H9 (cell line): Measurements from ENCODE around the gene TMED7. TPM values are rescaled to one million over a fixed set of nuclear protein-coding genes. Genes with fewer than 3 reads are reported as not detected.
A peak's percentile ranks its signal among the peaks of the same experiment; 100 is the strongest.

Experiments
- DNase-seq: peaks from one replicate; pipeline ENCODE4 v3.0.0-alpha.2; 2017
- H2AFZ ChIP-seq: one replicate; pipeline ENCODE4 v1.6.1; 2013; ENCODE audit warnings: mild to moderate bottlenecking, low read length, control low read depth, moderate library complexity
- H2AK5ac ChIP-seq: 2 replicates; pipeline ENCODE4 v1.6.1; 2013; ENCODE audit warnings: low read length, control low read depth, mixed read lengths; ENCODE audit not compliant: insufficient read length
- H2BK120ac ChIP-seq: one replicate; pipeline ENCODE4 v1.6.1; 2013; ENCODE audit warnings: low read depth, mild to moderate bottlenecking, low read length, control low read depth, inconsistent platforms; ENCODE audit not compliant: poor library complexity, severe bottlenecking
- H2BK12ac ChIP-seq: 2 replicates; pipeline ENCODE4 v1.6.1; 2013; ENCODE audit warnings: low read length, control low read depth, mixed read lengths, low read depth; ENCODE audit not compliant: insufficient read length
- H2BK15ac ChIP-seq: 2 replicates; pipeline ENCODE4 v1.6.1; 2013; ENCODE audit warnings: low read depth, low read length, control low read depth
- H2BK20ac ChIP-seq: one replicate; pipeline ENCODE4 v1.6.1; 2013; ENCODE audit warnings: low read depth, mild to moderate bottlenecking, low read length, control low read depth, inconsistent platforms; ENCODE audit not compliant: poor library complexity, severe bottlenecking
- H2BK5ac ChIP-seq: 2 replicates; pipeline ENCODE4 v1.6.1; 2013; ENCODE audit warnings: low read length, control low read depth, mixed read lengths; ENCODE audit not compliant: insufficient read length
- H3K14ac ChIP-seq: 2 replicates; pipeline ENCODE4 v1.6.1; 2013; ENCODE audit warnings: low read length, control low read depth; ENCODE audit not compliant: insufficient read depth
- H3K18ac ChIP-seq: 2 replicates; pipeline ENCODE4 v1.6.1; 2013; ENCODE audit warnings: low read depth, mild to moderate bottlenecking, mixed read lengths, low read length, control low read depth; ENCODE audit not compliant: insufficient read length
- H3K23ac ChIP-seq: 2 replicates; pipeline ENCODE4 v1.6.1; 2013; ENCODE audit warnings: low read length, control low read depth, mixed read lengths, low read depth; ENCODE audit not compliant: insufficient read length
- H3K23me2 ChIP-seq: 2 replicates; pipeline ENCODE4 v1.6.1; 2013; ENCODE audit warnings: low read depth, mild to moderate bottlenecking, mixed read lengths, low read length, control low read depth; ENCODE audit not compliant: insufficient read length, poor library complexity, severe bottlenecking
- H3K27ac ChIP-seq: 2 replicates; pipeline ENCODE4 v1.5.1; 2013; ENCODE audit warnings: low read length, control low read depth, mixed read lengths, low read depth; ENCODE audit not compliant: insufficient read length
- H3K27me3 ChIP-seq: 2 replicates; pipeline ENCODE4 v1.6.1; 2013; ENCODE audit warnings: low read length, control low read depth, inconsistent platforms; ENCODE audit not compliant: insufficient read depth
- H3K4ac ChIP-seq: 2 replicates; pipeline ENCODE4 v1.6.1; 2013; ENCODE audit warnings: low read depth, mild to moderate bottlenecking, control low read depth, inconsistent platforms, low read length, moderate library complexity
- H3K4me1 ChIP-seq: 2 replicates; pipeline ENCODE4 v1.6.1; 2013; ENCODE audit warnings: low read length, control low read depth, inconsistent platforms; ENCODE audit not compliant: insufficient read depth
- H3K4me2 ChIP-seq: 2 replicates; pipeline ENCODE4 v1.6.1; 2013; ENCODE audit warnings: low read length, control low read depth, mixed read lengths; ENCODE audit not compliant: insufficient read length, insufficient read depth
- H3K56ac ChIP-seq: 2 replicates; pipeline ENCODE4 v1.6.1; 2013; ENCODE audit warnings: low read depth, mild to moderate bottlenecking, mixed read lengths, low read length, control low read depth; ENCODE audit not compliant: insufficient read length
- H3K79me1 ChIP-seq: 2 replicates; pipeline ENCODE4 v1.6.1; 2013; ENCODE audit warnings: low read depth, mild to moderate bottlenecking, moderate library complexity, low read length, control low read depth, inconsistent platforms; ENCODE audit not compliant: insufficient read depth, poor library complexity, severe bottlenecking
- H3K79me2 ChIP-seq: 2 replicates; pipeline ENCODE4 v1.6.1; 2013; ENCODE audit warnings: low read length, control low read depth, inconsistent platforms; ENCODE audit not compliant: insufficient read depth
- H3K9ac ChIP-seq: 2 replicates; pipeline ENCODE4 v1.6.1; 2013; ENCODE audit warnings: low read length, control low read depth, mixed read lengths; ENCODE audit not compliant: insufficient read length; ENCODE audit errors: extremely low read depth
- H3K9me3 ChIP-seq: one replicate; pipeline ENCODE4 v1.6.1; 2013; ENCODE audit warnings: low read depth, low read length, inconsistent platforms; ENCODE audit not compliant: control insufficient read depth
- H3T11ph ChIP-seq: one replicate; pipeline ENCODE4 v1.6.1; 2013; ENCODE audit warnings: mild to moderate bottlenecking, low read length, control low read depth, inconsistent platforms
- H4K20me1 ChIP-seq: one replicate; pipeline ENCODE4 v1.6.1; 2013; ENCODE audit not compliant: control insufficient read depth, insufficient read length, insufficient read depth
- H4K5ac ChIP-seq: 2 replicates; pipeline ENCODE4 v1.6.1; 2013; ENCODE audit warnings: low read depth, mild to moderate bottlenecking, mixed read lengths, low read length, control low read depth; ENCODE audit not compliant: insufficient read length
- H4K8ac ChIP-seq: replicated peaks from 2 replicates; pipeline ENCODE4 v1.6.1; 2013; ENCODE audit warnings: low read length, control low read depth, mixed read lengths, low read depth; ENCODE audit not compliant: insufficient read length
- H4K91ac ChIP-seq: 2 replicates; pipeline ENCODE4 v1.6.1; 2013; ENCODE audit warnings: low read depth, mild to moderate bottlenecking, moderate library complexity, mixed read lengths, low read length, control low read depth; ENCODE audit not compliant: insufficient read length
- H3K27ac Mint-ChIP-seq, 3 experiments: 2 replicates in 2 of 3; 3 replicates in 1 of 3; pipeline ENCODE4 v1.8.0; 2020 to 2021; ENCODE audit warnings: mixed read lengths in 3 of 3, mild to moderate bottlenecking in 1 of 3, moderate library complexity in 1 of 3
- H3K27me3 Mint-ChIP-seq: 2 replicates; pipeline ENCODE4 v1.8.0; 2021; ENCODE audit warnings: low read depth, mild to moderate bottlenecking, moderate library complexity, mixed read lengths
- H3K36me3 Mint-ChIP-seq, 3 experiments: 2 replicates in 2 of 3; 3 replicates in 1 of 3; pipeline ENCODE4 v1.8.0; 2020 to 2021; ENCODE audit warnings: low read depth in 3 of 3, mixed read lengths in 3 of 3; ENCODE audit not compliant: insufficient read depth in 1 of 3
- H3K4me1 Mint-ChIP-seq, 2 experiments: 2 replicates each; pipeline ENCODE4 v1.8.0; 2020; ENCODE audit warnings: mixed read lengths in 2 of 2
- H3K4me3 Mint-ChIP-seq, 2 experiments: 2 replicates in 1 of 2; 3 replicates in 1 of 2; pipeline ENCODE4 v1.8.0; 2020 to 2021; ENCODE audit warnings: mild to moderate bottlenecking in 2 of 2, mixed read lengths in 2 of 2, moderate library complexity in 1 of 2
- H3K9me3 Mint-ChIP-seq, 2 experiments: 2 replicates in 1 of 2; 3 replicates in 1 of 2; pipeline ENCODE4 v1.8.0; 2020; ENCODE audit warnings: mild to moderate bottlenecking in 2 of 2, mixed read lengths in 2 of 2, moderate library complexity in 1 of 2
- CTCF ChIP-seq: fragments of 200-600 bp; sonication (generic); conservative IDR thresholded peaks from 3 replicates; pipeline ENCODE4 v1.8.0; 2021; ENCODE audit warnings: antibody characterized with exemption, mild to moderate bottlenecking
- WGBS: extraction: QIAGEN DNeasy Blood & Tissue Kit; methylation state at CpG from one replicate; pipeline ENCODE4 v1.1.7; 2013; ENCODE audit warnings: missing lambda C conversion rate, low lambda C conversion rate, mixed read lengths; ENCODE audit not compliant: insufficient read length; ENCODE audit errors: extremely low coverage; 5-methylcytosine and 5-hydroxymethylcytosine counted together
- total RNA-seq: library from RNA; stranded (reverse); gene quantifications from 2 replicates; pipeline ENCODE4 v1.2.1, GENCODE V29; 2021

Gene TMED7
- total RNA-seq, 1 experiment from 2014 or later: 68.8 TPM

- TF ChIP-seq CTCF: no peak
- Histone ChIP-seq H3K4me2 (no peak overlapping the region), H2AK5ac (no peak overlapping the region), H3K18ac (no peak overlapping the region), H4K5ac (no peak overlapping the region), H2BK5ac (no peak overlapping the region), H3K4ac (no peak overlapping the region), H3K9me3 (no peaks in the 10 kb centered on the region), H2BK120ac (no peak overlapping the region), H4K91ac (no peak overlapping the region), H3K4me1 (no peaks in the 10 kb centered on the region), H2BK12ac (no peak overlapping the region), H3K23ac (no peak overlapping the region), H3K23me2 (no peaks in the 10 kb centered on the region), H3K79me1 (no peaks in the 10 kb centered on the region), H2AFZ (no peak overlapping the region), H4K8ac (no peak overlapping the region), H3K9ac (no peak overlapping the region), H4K20me1 (no peaks in the 10 kb centered on the region), H3K56ac (no peak overlapping the region), H3K14ac (no peak overlapping the region), H3K27ac (no peak overlapping the region), H3K27me3 (no peaks in the 10 kb centered on the region), H2BK15ac (no peak overlapping the region), H2BK20ac (no peak overlapping the region), H3T11ph (no peak overlapping the region), H3K79me2 (no peaks in the 10 kb centered on the region)
- no peak overlapping the region for H3K4me3 Mint-ChIP-seq
- peaks cover 0 to 10% of the 10 kb centered on the region in 2 experiments; a peak in 3 of 4 replicates for H3K4me1 Mint-ChIP-seq
- DNase-seq: no peak
- no peaks in the 10 kb centered on the region; the same call in 1 of the 2 replicates for H3K27me3 Mint-ChIP-seq
- WGBS: no CpG with 5 or more reads among the region's 4 CpGs
- peak overlapping the region in 1 of 3 experiments; percentile 20; a peak in 1 of 7 replicates for H3K27ac Mint-ChIP-seq
- peaks cover 0 to 3% of the 10 kb centered on the region in 2 experiments; a peak in 1 of 5 replicates for H3K9me3 Mint-ChIP-seq
- no peaks in the 10 kb centered on the region for H3K36me3 Mint-ChIP-seq
These were observed 35.3 kb upstream of the TMED7 start for GRCh38 chr5:115661101-115661500.
